Activated CD8-positive, alpha-beta T cell treated with anti-CD3 and anti-CD28 coated beads for 36 hours (primary cell): ENCODE data around the gene C19orf12. TPM values are rescaled to one million over a fixed set of nuclear protein-coding genes. Genes with fewer than 3 reads are reported as not detected.

Source experiments
- ATAC-seq: fragments of 200-7000 bp; cut with Tn5 transposase; one replicate; pipeline ENCODE4 v1.10.0; 2021; ENCODE audit warnings: mild to moderate bottlenecking, moderate library complexity
- CTCF ChIA-PET: fragments of 350-600 bp; sonication (Branson Sonifier 250); formaldehyde crosslinking; loops from one replicate; lab custom pipeline; 2021; ENCODE audit warnings: antibody characterized with exemption; lab: Charles Lee
- POLR2A ChIA-PET: fragments of 350-600 bp; sonication (Branson Sonifier 250); formaldehyde crosslinking; loops from one replicate; lab custom pipeline; 2021; ENCODE audit warnings: antibody characterized with exemption; lab: Charles Lee
- DNase-seq: peaks from one replicate; pipeline ENCODE4 v3.0.0-alpha.2; 2020
- H3K27ac Mint-ChIP-seq: one replicate; pipeline ENCODE4 v1.8.0; 2021; ENCODE audit warnings: mild to moderate bottlenecking, mixed read lengths
- H3K27me3 Mint-ChIP-seq: one replicate; pipeline ENCODE4 v1.8.0; 2021; ENCODE audit warnings: mixed read lengths
- H3K36me3 Mint-ChIP-seq: one replicate; pipeline ENCODE4 v1.8.0; 2021; ENCODE audit warnings: low read depth, mixed read lengths
- H3K4me1 Mint-ChIP-seq: one replicate; pipeline ENCODE4 v1.8.0; 2021; ENCODE audit warnings: low read depth, mixed read lengths
- H3K4me3 Mint-ChIP-seq: one replicate; pipeline ENCODE4 v1.8.0; 2021; ENCODE audit warnings: mild to moderate bottlenecking, moderate library complexity, mixed read lengths
- H3K9me3 Mint-ChIP-seq: one replicate; pipeline ENCODE4 v1.8.0; 2021; ENCODE audit warnings: mixed read lengths
- CTCF ChIP-seq: fragments of 200-600 bp; IDR thresholded peaks from one replicate; pipeline ENCODE4 v1.8.0; 2022; ENCODE audit warnings: antibody characterized with exemption, mild to moderate bottlenecking
- intact Hi-C: fragments of 100-400 bp; cut with micrococcal nuclease; formaldehyde crosslinking; loops from one replicate; pipeline ENCODE4 v1.10.0; 2022
- total RNA-seq, 2 experiments: library from RNA; stranded (reverse); gene quantifications; one replicate each; pipeline ENCODE4 v1.2.3, GENCODE V29; 2021

The C19orf12 gene
- total RNA-seq, 2 experiments from 2014 or later, result 33.3 to 36.6 TPM

GRCh38 chr19:29748996-29749849 is 34.2 kb upstream of the C19orf12 start:
- ChIA-PET POLR2A (interaction anchor here (0.7 kb wide), 1 partner anchor 18 kb away, joined by 4 read pairs; no protein-coding TSS in a partner anchor), CTCF (interaction anchor here (0.9 to 1.2 kb wide), 3 partner anchors 8 to 109 kb away, joined by 4 to 7 read pairs (median 5); no protein-coding TSS in a partner anchor)
- Mint-ChIP-seq H3K4me1 (no peaks in the 10 kb centered on the region), H3K27me3 (no peaks in the 10 kb centered on the region), H3K36me3 (no peaks in the 10 kb centered on the region), H3K27ac (no peak overlapping the region), H3K9me3 (no peaks in the 10 kb centered on the region), H3K4me3 (no peak overlapping the region)
- DNase-seq, result no peak
- TF ChIP-seq CTCF, result no peak
- ATAC-seq, result no peak
- intact Hi-C loops, result no loop called here

GRCh38 chr19:29745253-29745652 is 30.2 kb upstream of the C19orf12 start:
- Mint-ChIP-seq H3K36me3 (no peaks in the 10 kb centered on the region), H3K4me3 (no peak overlapping the region), H3K27me3 (no peaks in the 10 kb centered on the region), H3K27ac (no peak overlapping the region), H3K9me3 (no peaks in the 10 kb centered on the region), H3K4me1 (no peaks in the 10 kb centered on the region)
- CTCF ChIA-PET, result no interaction called here
- ATAC-seq, result no peak
- no peak for DNase-seq
- POLR2A ChIA-PET, result no interaction called here
- intact Hi-C loops, result no loop called here
- TF ChIP-seq CTCF, result no peak

- Mint-ChIP-seq H3K9me3 (no peaks in the 10 kb centered on the region), H3K4me1 (no peaks in the 10 kb centered on the region), H3K36me3 (no peaks in the 10 kb centered on the region), H3K27ac (no peak overlapping the region), H3K27me3 (no peaks in the 10 kb centered on the region), H3K4me3 (no peak overlapping the region)
- ChIA-PET CTCF (interaction anchor here (0.8 to 3.4 kb wide), 4 partner anchors 13 to 129 kb away, joined by 3 to 20 read pairs (median 8); no protein-coding TSS in a partner anchor), POLR2A (interaction anchor here (0.6 to 0.9 kb wide), 2 partner anchors 9 to 234 kb away, joined by 3 read pairs; no protein-coding TSS in a partner anchor)
- intact Hi-C loops, result no loop called here
- ATAC-seq, result no peak
- TF ChIP-seq CTCF, result no peak
- DNase-seq, result no peak
Observed at GRCh38 chr19:29743681-29744080, 28.6 kb upstream of the C19orf12 start.

- Mint-ChIP-seq H3K27ac (no peak overlapping the region), H3K4me3 (no peak overlapping the region), H3K4me1 (no peaks in the 10 kb centered on the region), H3K27me3 (no peaks in the 10 kb centered on the region), H3K9me3 (no peaks in the 10 kb centered on the region), H3K36me3 (no peaks in the 10 kb centered on the region)
- no peak for DNase-seq
- CTCF ChIA-PET, result interaction anchor here (1.1 to 3.4 kb wide), 3 partner anchors 11 to 18 kb away, joined by 3 to 20 read pairs (median 7); no protein-coding TSS in a partner anchor
- no peak for ATAC-seq
- no peak for TF ChIP-seq CTCF
- intact Hi-C loops, result no loop called here
- POLR2A ChIA-PET, result interaction anchor here (0.5 kb wide), 1 partner anchor 52 kb away, joined by 3 read pairs; no protein-coding TSS in a partner anchor
Observed at GRCh38 chr19:29741776-29742175, 26.7 kb upstream of the C19orf12 start.

- no peaks in the 10 kb centered on the region for H3K9me3 Mint-ChIP-seq
- intact Hi-C loops, result no loop called here
- ChIA-PET CTCF (interaction anchor here (1.1 to 2.0 kb wide), 2 partner anchors 15 to 18 kb away, joined by 3 to 7 read pairs; no protein-coding TSS in a partner anchor), POLR2A (no interaction called here)
- DNase-seq (no peak), ATAC-seq (no peak)
- TF ChIP-seq CTCF, result no peak
- no peaks in the 10 kb centered on the region for H3K4me1 Mint-ChIP-seq
- H3K4me3 Mint-ChIP-seq, result no peak overlapping the region
- H3K27me3 Mint-ChIP-seq, result no peaks in the 10 kb centered on the region
- no peaks in the 10 kb centered on the region for H3K36me3 Mint-ChIP-seq
- H3K27ac Mint-ChIP-seq, result no peak overlapping the region
Observed at GRCh38 chr19:29741226-29741625, 26.2 kb upstream of the C19orf12 start.
